Upper lobe of right lung (tissue), 1 donor: ENCODE measurements around the gene NIN. TPM values are rescaled to one million over a fixed set of nuclear protein-coding genes. Genes with fewer than 3 reads are reported as not detected.

Experiments
- ATAC-seq: fragments of 200-7000 bp; cut with Tn5 transposase; one replicate; pipeline ENCODE4 v1.9.1; 2020; ENCODE audit warnings: mild to moderate bottlenecking, moderate library complexity
- DNase-seq: peaks from one replicate; pipeline ENCODE4 v3.0.0-alpha.2; 2020
- H3K27ac ChIP-seq: fragments of 200-600 bp; one replicate; pipeline ENCODE4 v1.8.0; 2022
- H3K27me3 ChIP-seq: fragments of 200-600 bp; one replicate; pipeline ENCODE4 v1.8.0; 2022; ENCODE audit warnings: mild to moderate bottlenecking
- H3K36me3 ChIP-seq: fragments of 200-600 bp; one replicate; pipeline ENCODE4 v1.8.0; 2022
- H3K4me1 ChIP-seq: fragments of 200-600 bp; one replicate; pipeline ENCODE4 v1.8.0; 2022
- H3K4me3 ChIP-seq: fragments of 200-600 bp; one replicate; pipeline ENCODE4 v1.8.0; 2022; ENCODE audit warnings: mild to moderate bottlenecking
- H3K9me3 ChIP-seq: fragments of 200-600 bp; one replicate; pipeline ENCODE4 v1.8.0; 2022
- intact Hi-C: fragments of 100-400 bp; cut with DNase I; formaldehyde crosslinking; loops from one replicate; pipeline ENCODE4 v1.11.0; 2022
- total RNA-seq: library from RNA; stranded (reverse); fragmentation: NEBNext Ultra II Directional; extraction: Animal tissue kit (Norgen Biotek cat#: 25700); gene quantifications from one replicate; pipeline ENCODE4 v1.2.1, GENCODE V29; 2021
- TF ChIP-seq, protein P1 (sequence below): fragments of 200-600 bp; IDR thresholded peaks from one replicate; pipeline ENCODE4 v1.8.0; 2022; ENCODE audit warnings: antibody characterized with exemption
- donor health status: DM: no; HTN: yes; CAD: no; lungs with severe emphysema.

Gene NIN
- total RNA-seq, 1 donor from 2014 or later = 37.5 TPM

DNA sequence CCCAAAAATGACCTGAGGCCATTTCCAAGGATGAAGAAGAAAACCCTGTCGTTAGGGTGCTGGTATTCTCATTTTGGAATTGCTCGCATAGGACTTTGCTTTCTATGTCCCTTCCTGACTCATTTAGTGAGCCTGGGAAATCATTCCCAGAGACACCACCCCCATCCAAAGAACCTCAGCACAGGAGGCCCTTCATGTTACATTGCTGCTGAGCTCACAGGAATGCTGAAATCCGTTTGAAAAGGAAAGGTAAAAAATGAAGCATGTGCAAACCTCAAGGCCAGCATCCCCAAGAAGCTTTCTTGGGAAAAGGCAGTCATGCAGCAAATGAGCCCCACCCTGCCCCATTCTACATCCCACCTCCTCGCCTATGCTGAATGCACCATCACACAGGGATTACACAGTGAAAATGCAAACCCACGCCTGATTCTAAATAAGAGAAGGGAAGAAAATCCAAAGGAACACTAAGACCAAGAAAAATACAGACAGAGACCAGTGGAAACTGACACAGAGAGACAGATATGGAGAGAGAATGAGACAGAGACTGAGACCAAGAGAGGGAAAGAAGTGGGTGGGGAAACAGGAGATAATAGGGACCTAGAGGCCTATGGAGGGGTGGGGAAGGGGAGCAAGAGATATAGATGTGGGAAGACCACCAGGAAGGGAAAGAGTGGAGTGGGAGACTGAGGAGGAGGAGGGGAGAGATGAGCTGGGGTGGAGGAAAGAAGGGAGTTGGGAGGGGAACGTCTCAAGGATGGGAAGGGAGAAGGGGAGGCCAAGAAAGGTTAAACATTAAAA, 33.5 kb downstream of the NIN start:
- no peaks in the 10 kb centered on the region for H3K27me3 ChIP-seq
- no peak overlapping the region for H3K4me3 ChIP-seq
- H3K36me3 ChIP-seq = peaks cover 5% of the 10 kb centered on the region
- no peaks in the 10 kb centered on the region for H3K4me1 ChIP-seq
- H3K9me3 ChIP-seq = no peaks in the 10 kb centered on the region
- no peak for DNase-seq
- H3K27ac ChIP-seq = no peak overlapping the region
- ATAC-seq = no peak
- intact Hi-C loops = no loop called here
- TF ChIP-seq, protein P1, sequence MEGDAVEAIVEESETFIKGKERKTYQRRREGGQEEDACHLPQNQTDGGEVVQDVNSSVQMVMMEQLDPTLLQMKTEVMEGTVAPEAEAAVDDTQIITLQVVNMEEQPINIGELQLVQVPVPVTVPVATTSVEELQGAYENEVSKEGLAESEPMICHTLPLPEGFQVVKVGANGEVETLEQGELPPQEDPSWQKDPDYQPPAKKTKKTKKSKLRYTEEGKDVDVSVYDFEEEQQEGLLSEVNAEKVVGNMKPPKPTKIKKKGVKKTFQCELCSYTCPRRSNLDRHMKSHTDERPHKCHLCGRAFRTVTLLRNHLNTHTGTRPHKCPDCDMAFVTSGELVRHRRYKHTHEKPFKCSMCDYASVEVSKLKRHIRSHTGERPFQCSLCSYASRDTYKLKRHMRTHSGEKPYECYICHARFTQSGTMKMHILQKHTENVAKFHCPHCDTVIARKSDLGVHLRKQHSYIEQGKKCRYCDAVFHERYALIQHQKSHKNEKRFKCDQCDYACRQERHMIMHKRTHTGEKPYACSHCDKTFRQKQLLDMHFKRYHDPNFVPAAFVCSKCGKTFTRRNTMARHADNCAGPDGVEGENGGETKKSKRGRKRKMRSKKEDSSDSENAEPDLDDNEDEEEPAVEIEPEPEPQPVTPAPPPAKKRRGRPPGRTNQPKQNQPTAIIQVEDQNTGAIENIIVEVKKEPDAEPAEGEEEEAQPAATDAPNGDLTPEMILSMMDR = no peak

DNA sequence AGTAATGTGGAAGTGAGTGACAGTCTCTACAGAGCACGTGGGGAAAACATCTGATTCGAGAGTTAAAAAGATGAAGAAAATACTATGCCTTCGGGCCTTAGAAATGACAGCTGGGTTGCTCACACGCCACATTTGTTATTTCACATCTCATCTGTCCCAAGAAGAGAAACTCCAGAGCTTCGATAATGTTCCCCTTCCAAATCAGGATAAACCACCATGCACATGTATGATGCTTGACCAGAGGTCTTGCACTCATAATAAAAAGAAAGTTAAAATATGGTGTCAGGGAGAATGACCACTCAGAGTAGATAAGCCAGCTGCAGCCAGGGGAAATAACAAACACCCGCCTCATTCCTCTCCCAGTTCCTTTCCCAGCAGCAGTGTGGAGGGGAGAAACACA, 34.6 kb downstream of the NIN start:
- TF ChIP-seq, protein P1 = no peak
- H3K27ac ChIP-seq = no peak overlapping the region
- no peaks in the 10 kb centered on the region for H3K4me1 ChIP-seq
- no peak overlapping the region for H3K4me3 ChIP-seq
- no peaks in the 10 kb centered on the region for H3K9me3 ChIP-seq
- peaks cover 13% of the 10 kb centered on the region for H3K36me3 ChIP-seq
- no peaks in the 10 kb centered on the region for H3K27me3 ChIP-seq
- DNase-seq = no peak
- intact Hi-C loops = no loop called here
- ATAC-seq = no peak

GRCh38 chr14:50795909-50796308, 35.1 kb downstream of the NIN start:
- DNase-seq (no peak), ATAC-seq (no peak)
- H3K4me1 ChIP-seq = no peaks in the 10 kb centered on the region
- no peak overlapping the region for H3K4me3 ChIP-seq
- H3K36me3 ChIP-seq = peaks cover 18% of the 10 kb centered on the region
- TF ChIP-seq, protein P1 = no peak
- no peaks in the 10 kb centered on the region for H3K27me3 ChIP-seq
- intact Hi-C loops = no loop called here
- H3K9me3 ChIP-seq = no peaks in the 10 kb centered on the region
- H3K27ac ChIP-seq = no peak overlapping the region

- intact Hi-C loops = no loop called here
- Histone ChIP-seq H3K27ac (no peak overlapping the region), H3K4me3 (no peak overlapping the region), H3K9me3 (no peaks in the 10 kb centered on the region), H3K27me3 (no peaks in the 10 kb centered on the region), H3K4me1 (no peaks in the 10 kb centered on the region), H3K36me3 (peaks cover 26% of the 10 kb centered on the region)
- TF ChIP-seq, protein P1 = no peak
- DNase-seq = no peak
- no peak for ATAC-seq
Observed at GRCh38 chr14:50795142-50795541, 35.8 kb downstream of the NIN start.

DNA sequence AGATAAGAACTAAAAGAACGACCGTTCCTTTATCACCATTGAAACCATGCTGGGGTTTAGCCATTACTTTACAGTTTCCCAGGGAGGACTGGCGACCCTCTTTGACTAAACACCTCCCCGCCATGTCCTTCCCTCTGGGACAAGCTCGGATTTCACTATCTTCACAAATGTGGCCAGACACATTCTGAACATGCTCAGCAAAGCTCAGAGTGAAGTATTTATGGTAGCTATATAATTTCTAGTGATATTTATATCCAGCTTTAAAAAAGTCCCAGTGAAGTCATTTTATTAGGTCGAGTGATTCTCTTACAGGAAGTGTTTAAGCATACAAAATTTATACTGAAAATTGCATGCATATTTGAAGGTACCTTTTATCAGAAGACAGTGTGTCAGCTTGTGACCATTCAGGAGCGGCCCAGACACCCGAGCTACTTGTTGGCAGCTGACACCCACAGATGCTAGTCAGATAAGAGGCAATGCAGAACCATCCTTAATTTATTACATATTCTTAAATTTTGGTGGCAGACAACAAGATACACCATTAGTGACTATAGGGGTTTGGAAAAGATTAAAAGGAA, 36.8 kb downstream of the NIN start:
- Histone ChIP-seq H3K4me1 (no peaks in the 10 kb centered on the region), H3K9me3 (no peaks in the 10 kb centered on the region), H3K36me3 (peaks cover 32% of the 10 kb centered on the region), H3K27me3 (no peaks in the 10 kb centered on the region), H3K27ac (no peak overlapping the region), H3K4me3 (no peak overlapping the region)
- TF ChIP-seq, protein P1 = no peak
- no peak for DNase-seq
- intact Hi-C loops = no loop called here
- no peak for ATAC-seq
